K562 (cell line): ENCODE data around the gene KLHL29. TPM values are rescaled to one million over a fixed set of nuclear protein-coding genes. Genes with fewer than 3 reads are reported as not detected.

Experiments used
- ATAC-seq: fragments of 200-7000 bp; cut with Tn5 transposase; 3 replicates; pipeline ENCODE4 v1.9.1; 2020; ENCODE audit warnings: moderate library complexity
- BruUV-seq: library from RNA; stranded (reverse); fragments of 400-500 nt; replicated peaks from 2 replicates; lab custom pipeline; 2021; lab: Mats Ljungman, UMichigan
- CTCF ChIA-PET: fragments of 300-600 bp; formaldehyde crosslinking; extraction: SDS; loops from one replicate; lab custom pipeline; 2021; ENCODE audit warnings: low intra/inter-chr PET ratio; lab: Yijun Ruan, JAX
- POLR2A ChIA-PET: fragments of 300-600, 350-650 bp; sonication (Branson Sonifier 250); formaldehyde crosslinking; extraction: SDS; loops from one replicate; lab custom pipeline; 2021; ENCODE audit warnings: antibody characterized with exemption, inconsistent platforms; lab: Yijun Ruan, JAX
- DNase-seq, 4 experiments: peaks; one replicate each; pipeline versions ENCODE4 v3.0.0 to v3.0.0-alpha.2; 2011 to 2018; ENCODE audit warnings: low spot score in 3 of 4, mixed read lengths in 3 of 4; ENCODE audit errors: extremely low read depth in 1 of 4
- FAIRE-seq: peaks from 2 replicates; lab custom pipeline; 2011; peaks lifted over from hg19 to GRCh38; lab: Jason Lieb, UNC
- H2AFZ ChIP-seq: 2 replicates; pipeline ENCODE4 v1.6.0; 2011; ENCODE audit warnings: low read depth, low read length, control low read depth, inconsistent platforms
- H3K27ac ChIP-seq: fragments of 200-600 bp; 3 replicates; pipeline ENCODE4 v1.8.0; 2011; ENCODE audit warnings: low read depth, mild to moderate bottlenecking, control low read depth, inconsistent platforms, low read length, moderate library complexity, mixed read lengths; ENCODE audit errors: extremely low read depth
- H3K27me3 ChIP-seq, 2 experiments: fragments of 300-600 bp in 1 of 2; 2 replicates in 1 of 2; 3 replicates in 1 of 2; pipeline versions ENCODE4 v1.6.0 to v1.8.0; 2011; ENCODE audit warnings: inconsistent platforms in 2 of 2, low read length in 2 of 2, mild to moderate bottlenecking in 1 of 2, mixed read lengths in 1 of 2, moderate library complexity in 1 of 2; ENCODE audit not compliant: control insufficient read depth in 2 of 2, insufficient read depth in 2 of 2
- H3K36me3 ChIP-seq: fragments of 300-600 bp; 3 replicates; pipeline ENCODE4 v1.8.0; 2011; ENCODE audit warnings: mild to moderate bottlenecking, low read length, inconsistent platforms; ENCODE audit not compliant: control insufficient read depth, insufficient read depth
- H3K4me1 ChIP-seq, 2 experiments: fragments of 200-600 bp in 1 of 2; replicated peaks in 1 of 2; 2 replicates in 1 of 2; 3 replicates in 1 of 2; pipeline versions ENCODE4 v1.5.1 to v1.8.0; 2011; ENCODE audit warnings: inconsistent platforms in 2 of 2, low read length in 2 of 2, mild to moderate bottlenecking in 1 of 2, mixed read lengths in 1 of 2, moderate library complexity in 1 of 2; ENCODE audit not compliant: control insufficient read depth in 2 of 2, insufficient read depth in 2 of 2
- H3K4me2 ChIP-seq: 2 replicates; pipeline ENCODE4 v1.6.1; 2011; ENCODE audit warnings: low read length, control low read depth, inconsistent platforms, mixed read lengths; ENCODE audit not compliant: insufficient read depth
- H3K4me3 ChIP-seq: fragments of 200-600 bp; sonication (generic), shearing (Covaris generic); 2 replicates; pipeline ENCODE4 v1.5.1; 2016; ENCODE audit warnings: control low read depth, inconsistent platforms
- H3K79me2 ChIP-seq: fragments of 200-600 bp; 3 replicates; pipeline ENCODE4 v1.8.0; 2011; ENCODE audit warnings: low read length, inconsistent platforms; ENCODE audit not compliant: control insufficient read depth, insufficient read depth
- H3K9ac ChIP-seq, 2 experiments: 2 replicates each; pipeline versions ENCODE4 v1.6.0 to v1.6.1; 2011; ENCODE audit warnings: low read depth in 2 of 2, low read length in 2 of 2, control low read depth in 1 of 2, inconsistent platforms in 1 of 2, mild to moderate bottlenecking in 1 of 2, mixed read lengths in 1 of 2; ENCODE audit not compliant: insufficient read depth in 1 of 2
- H3K9me1 ChIP-seq: one replicate; pipeline ENCODE4 v1.6.0; 2011; ENCODE audit warnings: inconsistent platforms, mild to moderate bottlenecking, low read length, moderate library complexity; ENCODE audit not compliant: control insufficient read depth, insufficient read depth
- H3K9me3 ChIP-seq: replicated peaks from 2 replicates; pipeline ENCODE4 v1.5.1; 2011; ENCODE audit warnings: low read depth, low read length, inconsistent platforms; ENCODE audit not compliant: control insufficient read depth, insufficient read depth
- H4K20me1 ChIP-seq: replicated peaks from 2 replicates; pipeline ENCODE4 v1.6.1; 2011; ENCODE audit warnings: low read length, inconsistent platforms, mixed read lengths; ENCODE audit not compliant: control insufficient read depth, insufficient read depth
- EP300 ChIP-seq: IDR thresholded peaks from 2 replicates; pipeline ENCODE4 v1.6.1; 2012; ENCODE audit warnings: low read length, improper control_type of control experiment
- GABPB1 ChIP-seq: sonication (generic); formaldehyde crosslinking; IDR thresholded peaks from 2 replicates; pipeline ENCODE4 v1.8.0; 2022; ENCODE audit warnings: mild to moderate bottlenecking, missing genetic modification reagents
- HDAC3 ChIP-seq: fragments of 450-650 bp; IDR thresholded peaks from 2 replicates; pipeline ENCODE4 v1.6.1; 2018; ENCODE audit warnings: borderline replicate concordance, mild to moderate bottlenecking, moderate library complexity; ENCODE audit not compliant: partially characterized antibody
- NEUROD1 ChIP-seq: fragments of 150-350 bp; IDR thresholded peaks from 2 replicates; pipeline ENCODE4 v1.6.1; 2014; ENCODE audit warnings: borderline replicate concordance, low read length, low read depth; ENCODE audit not compliant: partially characterized antibody
- PHF21A ChIP-seq: fragments of 450-650 bp; IDR thresholded peaks from 2 replicates; pipeline ENCODE4 v1.6.1; 2017; ENCODE audit warnings: low read depth, borderline replicate concordance
- RCOR1 ChIP-seq, 2 experiments: IDR thresholded peaks; 2 replicates each; pipeline ENCODE4 v1.6.1; 2012; ENCODE audit warnings: low read depth in 2 of 2, low read length in 2 of 2, borderline replicate concordance in 1 of 2, improper control_type of control experiment in 1 of 2
- TCF7 ChIP-seq: sonication (generic); IDR thresholded peaks from 2 replicates; pipeline ENCODE4 v1.6.1; 2016; ENCODE audit warnings: antibody characterized with exemption, borderline replicate concordance
- ZNF41 ChIP-seq: fragments of 250-450 bp; sonication (Bioruptor Pico); conservative IDR thresholded peaks from 2 replicates; pipeline ENCODE4 v1.4.0; 2020; ENCODE audit warnings: mild to moderate bottlenecking
- WGBS: fragments of 100-300 bp; shearing (Covaris generic); methylation state at CpG from one replicate; pipeline ENCODE4 v1.1.6; 2016; ENCODE audit warnings: low coverage, mixed read lengths; ENCODE audit not compliant: insufficient coverage; ENCODE audit errors: missing lambda C conversion rate; 5-methylcytosine and 5-hydroxymethylcytosine counted together
- in situ Hi-C: fragments of 300-500 bp; cut with MboI; formaldehyde crosslinking; loops from 4 replicates; pipeline ENCODE4 v1.15.0; 2018; ENCODE audit warnings: inconsistent platforms, mixed read lengths
- intact Hi-C: fragments of 100-400 bp; cut with micrococcal nuclease; formaldehyde crosslinking; loops from 2 replicates; pipeline ENCODE4 v1.14.2; 2022
- polyA plus RNA-seq, 8 experiments: library from polyadenylated mRNA; depleted of rRNA in 4 of 8; stranded (reverse) in 5 of 8; unstranded in 3 of 8; fragments of >200 nt; fragmentation: Nextera tagmentation in 2 of 8; fragmentation: Illumina TruSeq in 1 of 8; extraction: Ambion mirVana in 2 of 8; extraction: Trizol in 1 of 8; gene quantifications; 2 replicates each; pipeline versions ENCODE4 v1.2.1 to v1.2.3, GENCODE V29; 2011 to 2014; ENCODE audit warnings: inconsistent platforms in 1 of 8, missing spikeins in 1 of 8
- total RNA-seq, 7 experiments: library from RNA; depleted of rRNA in 6 of 7; stranded (reverse); fragments of >200 nt in 6 of 7; fragmentation: Illumina TruSeq in 2 of 7; extraction: Trizol in 2 of 7; gene quantifications; 2 replicates each; pipeline versions ENCODE4 v1.2.1 to v1.2.3, GENCODE V29; 2011 to 2021; ENCODE audit warnings: low replicate concordance in 1 of 7
- TF ChIP-seq, protein P1 (sequence below): fragments of 250-450 bp; sonication (Bioruptor Pico); IDR thresholded peaks from 2 replicates; pipeline ENCODE4 v1.8.0; 2022; ENCODE audit warnings: inconsistent platforms

Gene KLHL29
- total and polyA plus RNA-seq, 9 of the 15 experiments (the other 6 are each of a cell fraction or from before 2014, with no cell fraction given): 0.03 to 0.31 (median 0.08) TPM; not detected in 1

GRCh38 chr2:23544589-23545295 lies 159.8 kb downstream of the KLHL29 start:
- FAIRE-seq: no peak
- H3K9ac ChIP-seq: no peak overlapping the region
- H4K20me1 ChIP-seq: peaks cover 5% of the 10 kb centered on the region; the same call in 1 of the 2 replicates
- no peak overlapping the region for H2AFZ ChIP-seq
- H3K9me3 ChIP-seq: no peaks in the 10 kb centered on the region
- H3K4me1 ChIP-seq: peaks cover 0 to 5% of the 10 kb centered on the region in 2 experiments; a peak in 2 of 5 replicates
- POLR2A ChIA-PET: no interaction called here
- no peaks in the 10 kb centered on the region for H3K9me1 ChIP-seq
- H3K79me2 ChIP-seq: no peaks in the 10 kb centered on the region
- ATAC-seq: no peak
- no peak overlapping the region for H3K4me2 ChIP-seq
- H3K27ac ChIP-seq: no peak overlapping the region
- no peaks in the 10 kb centered on the region for H3K36me3 ChIP-seq
- no TSS peak for BruUV-seq
- no peak overlapping the region for H3K4me3 ChIP-seq
- in situ Hi-C loops: no loop called here
- CTCF ChIA-PET: no interaction called here
- H3K27me3 ChIP-seq: peaks cover 36 to 85% of the 10 kb centered on the region in 2 experiments; a peak in 3 of 5 replicates
- WGBS: 3% methylated on average over 10 of the region's 10 CpGs
- intact Hi-C loops: no loop called here
- TF ChIP-seq ZNF41: no peak
- no peak for TF ChIP-seq PHF21A
- TF ChIP-seq HDAC3: no peak
- no peak for TF ChIP-seq GABPB1 (CRISPR knock-in tag)
- no peak for TF ChIP-seq EP300
- TF ChIP-seq RCOR1 (IDR thresholded peaks at IDR 0.05; ENCODE audit: borderline replicate concordance in 1 of 2, low read depth in 2 of 2, low read length in 2 of 2): no peak
- no peak for TF ChIP-seq TCF7
- TF ChIP-seq, protein P1, sequence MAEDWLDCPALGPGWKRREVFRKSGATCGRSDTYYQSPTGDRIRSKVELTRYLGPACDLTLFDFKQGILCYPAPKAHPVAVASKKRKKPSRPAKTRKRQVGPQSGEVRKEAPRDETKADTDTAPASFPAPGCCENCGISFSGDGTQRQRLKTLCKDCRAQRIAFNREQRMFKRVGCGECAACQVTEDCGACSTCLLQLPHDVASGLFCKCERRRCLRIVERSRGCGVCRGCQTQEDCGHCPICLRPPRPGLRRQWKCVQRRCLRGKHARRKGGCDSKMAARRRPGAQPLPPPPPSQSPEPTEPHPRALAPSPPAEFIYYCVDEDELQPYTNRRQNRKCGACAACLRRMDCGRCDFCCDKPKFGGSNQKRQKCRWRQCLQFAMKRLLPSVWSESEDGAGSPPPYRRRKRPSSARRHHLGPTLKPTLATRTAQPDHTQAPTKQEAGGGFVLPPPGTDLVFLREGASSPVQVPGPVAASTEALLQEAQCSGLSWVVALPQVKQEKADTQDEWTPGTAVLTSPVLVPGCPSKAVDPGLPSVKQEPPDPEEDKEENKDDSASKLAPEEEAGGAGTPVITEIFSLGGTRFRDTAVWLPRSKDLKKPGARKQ (CRISPR knock-in tag): no peak
- TF ChIP-seq NEUROD1: no peak
- DNase-seq: no peak
